ENCODE results near the gene INPP5A.

GRCh38 chr10:132526676-132527075 is 10.9 kb upstream of the INPP5A start:
- TF ChIP-seq CTCF (conservative IDR thresholded peaks at IDR 0.05): no peak
- no peak for TF ChIP-seq ZFX (IDR thresholded peaks at IDR 0.05)
